ENCODE results near the gene FLT1.

The FLT1 gene

GRCh38 chr13:28503182-28503967 is 8.4 kb upstream of the FLT1 start:
- DNase-seq (ENCODE audit: low spot score): no peak
- TF ChIP-seq CTCF (IDR thresholded peaks at IDR 0.05; ENCODE audit: extremely low read depth, missing control alignments): no peak

GRCh38 chr13:28501547-28501946 is 6.6 kb upstream of the FLT1 start:
- TF ChIP-seq CTCF (IDR thresholded peaks at IDR 0.05; ENCODE audit: extremely low read depth, missing control alignments): no peak
- DNase-seq (ENCODE audit: low spot score): no peak

- no peak for TF ChIP-seq CTCF (IDR thresholded peaks at IDR 0.05; ENCODE audit: extremely low read depth, missing control alignments)
- no peak for DNase-seq (ENCODE audit: low spot score)
Measured at GRCh38 chr13:28499609-28500008, 4.7 kb upstream of the FLT1 start.

- no peak for DNase-seq (ENCODE audit: low spot score)
- TF ChIP-seq CTCF (IDR thresholded peaks at IDR 0.05; ENCODE audit: extremely low read depth, missing control alignments): no peak
Measured at GRCh38 chr13:28498481-28499115, 3.7 kb upstream of the FLT1 start.

- TF ChIP-seq CTCF (IDR thresholded peaks at IDR 0.05; ENCODE audit: extremely low read depth, missing control alignments): no peak
- no peak for DNase-seq (ENCODE audit: low spot score)
Measured at GRCh38 chr13:28497143-28497876, 2.4 kb upstream of the FLT1 start.

- no peak for TF ChIP-seq CTCF (IDR thresholded peaks at IDR 0.05; ENCODE audit: extremely low read depth, missing control alignments)
- DNase-seq (ENCODE audit: low spot score): no peak
Measured at GRCh38 chr13:28496188-28496564, 1.2 kb upstream of the FLT1 start.
